Caco-2 (cell line): ENCODE measurements around the gene PMS1. TPM values are rescaled to one million over a fixed set of nuclear protein-coding genes. Genes with fewer than 3 reads are reported as not detected.

Source experiments
- BruUV-seq: library from RNA; stranded (reverse); fragments of 400-500 nt; replicated peaks from 2 replicates; lab custom pipeline; 2021; lab: Mats Ljungman, UMichigan
- CTCF ChIA-PET: fragments of 300-600 bp; sonication (Branson Sonifier 250); formaldehyde crosslinking; loops from one replicate; lab custom pipeline; 2022; ENCODE audit warnings: antibody characterized with exemption; lab: Charles Lee
- POLR2A ChIA-PET: fragments of 300-600 bp; sonication (Branson Sonifier 250); formaldehyde crosslinking; loops from one replicate; lab custom pipeline; 2022; ENCODE audit warnings: antibody characterized with exemption; lab: Charles Lee
- DNase-seq, 2 experiments: peaks; one replicate each; pipeline versions ENCODE4 v3.0.0 to v3.0.0-alpha.2; 2020 to 2022
- H3K27me3 ChIP-seq: replicated peaks from 2 replicates; pipeline ENCODE4 v1.6.0; 2011; ENCODE audit warnings: low read length; ENCODE audit not compliant: control insufficient read depth, insufficient read depth
- H3K36me3 ChIP-seq: 2 replicates; pipeline ENCODE4 v1.5.1; 2011; ENCODE audit warnings: low read length; ENCODE audit not compliant: control insufficient read depth, insufficient read depth
- H3K4me1 ChIP-seq: fragments of 250-450 bp; sonication (Bioruptor Pico); 2 replicates; pipeline ENCODE4 v1.5.1; 2020; ENCODE audit warnings: mild to moderate bottlenecking
- H3K4me3 ChIP-seq: 2 replicates; pipeline ENCODE4 v1.5.1; 2011; ENCODE audit warnings: low read depth, mild to moderate bottlenecking, control low read depth, low read length
- H3K9me3 ChIP-seq: fragments of 250-450 bp; sonication (Bioruptor Pico); 2 replicates; pipeline ENCODE4 v1.5.1; 2020; ENCODE audit warnings: mild to moderate bottlenecking, moderate library complexity
- H3K27ac Mint-ChIP-seq: one replicate; pipeline ENCODE4 v1.8.0; 2022; ENCODE audit warnings: mixed read lengths; ENCODE audit not compliant: unreplicated experiment
- H3K27me3 Mint-ChIP-seq: one replicate; pipeline ENCODE4 v1.8.0; 2022; ENCODE audit warnings: mixed read lengths; ENCODE audit not compliant: insufficient read depth, unreplicated experiment
- H3K36me3 Mint-ChIP-seq: one replicate; pipeline ENCODE4 v1.8.0; 2022; ENCODE audit warnings: mild to moderate bottlenecking, mixed read lengths; ENCODE audit not compliant: insufficient read depth, unreplicated experiment
- H3K4me1 Mint-ChIP-seq: one replicate; pipeline ENCODE4 v1.8.0; 2022; ENCODE audit warnings: low read depth, mixed read lengths; ENCODE audit not compliant: unreplicated experiment
- H3K4me3 Mint-ChIP-seq: one replicate; pipeline ENCODE4 v1.8.0; 2022; ENCODE audit warnings: mild to moderate bottlenecking, moderate library complexity, mixed read lengths; ENCODE audit not compliant: unreplicated experiment
- H3K9me3 Mint-ChIP-seq: one replicate; pipeline ENCODE4 v1.8.0; 2022; ENCODE audit warnings: mixed read lengths; ENCODE audit not compliant: unreplicated experiment
- CTCF ChIP-seq, 2 experiments: fragments of 200-600 bp in 1 of 2; IDR thresholded peaks; 1 replicate in 1 of 2; 2 replicates in 1 of 2; pipeline versions ENCODE4 v1.5.1 to v1.8.0; 2011 to 2022; ENCODE audit warnings: antibody characterized with exemption in 1 of 2, control low read depth in 1 of 2, inconsistent platforms in 1 of 2, low read depth in 1 of 2, low read length in 1 of 2, mild to moderate bottlenecking in 1 of 2, moderate library complexity in 1 of 2; ENCODE audit not compliant: insufficient read depth in 1 of 2, severe bottlenecking in 1 of 2, unreplicated experiment in 1 of 2
- intact Hi-C: fragments of 100-400 bp; cut with micrococcal nuclease; formaldehyde crosslinking; loops from one replicate; pipeline ENCODE4 v1.10.0; 2022; ENCODE audit not compliant: unreplicated experiment
- total RNA-seq: library from RNA; stranded (reverse); gene quantifications from 2 replicates; pipeline ENCODE4 v1.2.3, GENCODE V29; 2022

Gene PMS1
- total RNA-seq, 1 experiment from 2014 or later: 40.2 TPM

DNA sequence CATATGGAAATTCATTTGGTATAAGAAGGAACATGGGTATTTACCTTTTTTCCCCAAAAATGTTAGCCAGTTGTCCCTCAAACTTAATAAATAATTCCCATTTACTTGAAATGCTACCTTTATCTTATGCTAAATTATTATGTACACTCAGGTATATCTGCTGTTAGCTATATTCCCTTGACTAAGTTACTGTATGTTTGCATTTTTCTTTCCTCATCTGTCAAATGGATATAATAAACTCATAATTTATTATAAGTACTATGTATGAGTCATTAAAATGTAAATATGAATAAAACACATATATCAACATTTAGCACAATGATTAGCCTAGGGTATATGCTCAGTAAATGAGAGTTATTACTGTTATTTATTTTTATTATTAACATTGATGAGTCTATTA is 117.4 kb downstream of the PMS1 start:
- POLR2A ChIA-PET: no interaction called here
- no peaks in the 10 kb centered on the region for H3K9me3 ChIP-seq
- Mint-ChIP-seq H3K4me1 (no peaks in the 10 kb centered on the region), H3K27me3 (peaks cover 6% of the 10 kb centered on the region), H3K4me3 (no peak overlapping the region), H3K36me3 (no peaks in the 10 kb centered on the region), H3K9me3 (no peaks in the 10 kb centered on the region), H3K27ac (no peak overlapping the region)
- H3K4me3 ChIP-seq: no peak overlapping the region
- H3K27me3 ChIP-seq: no peaks in the 10 kb centered on the region
- H3K36me3 ChIP-seq: no peaks in the 10 kb centered on the region
- intact Hi-C loops: no loop called here
- BruUV-seq: no TSS peak
- no peak for DNase-seq
- TF ChIP-seq CTCF (IDR thresholded peaks at IDR 0.05; ENCODE audit: insufficient read depth in 1 of 2, low read depth in 1 of 2, low read length in 1 of 2, severe bottlenecking in 1 of 2, unreplicated experiment in 1 of 2): no peak
- CTCF ChIA-PET: no interaction called here
- H3K4me1 ChIP-seq: no peaks in the 10 kb centered on the region

- Histone ChIP-seq H3K4me1 (no peaks in the 10 kb centered on the region), H3K36me3 (no peaks in the 10 kb centered on the region), H3K4me3 (no peak overlapping the region), H3K9me3 (no peaks in the 10 kb centered on the region), H3K27me3 (no peaks in the 10 kb centered on the region)
- Mint-ChIP-seq H3K4me1 (no peaks in the 10 kb centered on the region), H3K36me3 (no peaks in the 10 kb centered on the region), H3K27me3 (peaks cover 12% of the 10 kb centered on the region), H3K4me3 (no peak overlapping the region), H3K27ac (no peak overlapping the region), H3K9me3 (no peaks in the 10 kb centered on the region)
- POLR2A ChIA-PET: no interaction called here
- CTCF ChIA-PET: no interaction called here
- TF ChIP-seq CTCF (IDR thresholded peaks at IDR 0.05; ENCODE audit: insufficient read depth in 1 of 2, low read depth in 1 of 2, low read length in 1 of 2, severe bottlenecking in 1 of 2, unreplicated experiment in 1 of 2): no peak
- no TSS peak for BruUV-seq
- intact Hi-C loops: no loop called here
- no peak for DNase-seq
Measured at GRCh38 chr2:189913821-189914220, 129.6 kb downstream of the PMS1 start.

- peaks cover 21% of the 10 kb centered on the region for H3K27me3 Mint-ChIP-seq
- no peaks in the 10 kb centered on the region for H3K4me1 Mint-ChIP-seq
- H3K27me3 ChIP-seq: no peaks in the 10 kb centered on the region
- no peak overlapping the region for H3K4me3 Mint-ChIP-seq
- no peaks in the 10 kb centered on the region for H3K4me1 ChIP-seq
- ChIA-PET CTCF (no interaction called here), POLR2A (no interaction called here)
- no peak overlapping the region for H3K27ac Mint-ChIP-seq
- TF ChIP-seq CTCF (IDR thresholded peaks at IDR 0.05; ENCODE audit: insufficient read depth in 1 of 2, low read depth in 1 of 2, low read length in 1 of 2, severe bottlenecking in 1 of 2, unreplicated experiment in 1 of 2): no peak
- DNase-seq: no peak
- H3K4me3 ChIP-seq: no peak overlapping the region
- no peaks in the 10 kb centered on the region for H3K36me3 ChIP-seq
- intact Hi-C loops: no loop called here
- BruUV-seq: no TSS peak
- no peaks in the 10 kb centered on the region for H3K36me3 Mint-ChIP-seq
- no peaks in the 10 kb centered on the region for H3K9me3 ChIP-seq
- no peaks in the 10 kb centered on the region for H3K9me3 Mint-ChIP-seq
Measured at GRCh38 chr2:189916651-189917050, 132.4 kb downstream of the PMS1 start.

Other genes starting within 250 kb of the PMS1 start
- gene SLC40A1, start 203.7 kb upstream of the PMS1 start, total RNA-seq: 78.1 and 109 TPM in 2 replicates
- 39.2 and 49.4 TPM in 2 replicates for gene ASNSD1, start 123.0 kb upstream of the PMS1 start, total RNA-seq
- gene ANKAR, start 109.8 kb upstream of the PMS1 start, total RNA-seq: 2.2 and 4.7 TPM in 2 replicates
- 5.0 and 5.3 TPM in 2 replicates for gene OSGEPL1, start 21.7 kb upstream of the PMS1 start, total RNA-seq
- gene ORMDL1, start 111 bp upstream of the PMS1 start, total RNA-seq: 52.1 and 52.7 TPM in 2 replicates